Colon (tissue), 2 donors: ENCODE measurements around the gene STK11.
"Not testable (repeated sequence)": the region's sequence is repeated elsewhere in the genome, so short reads cannot be mapped to it uniquely, and the experiment has no call there.

Experiments used
- FAIRE-seq: peaks from 2 replicates; lab custom pipeline; 2012; peaks lifted over from hg19 to GRCh38; lab: Jason Lieb, UNC
- donor health status: control.
- donor health status: control.

Gene STK11

GRCh38 chr19:1238369-1239303 lies 33.1 kb downstream of the STK11 start:
- FAIRE-seq = no peak

- FAIRE-seq = no peak
Measured at GRCh38 chr19:1239420-1239795, 33.8 kb downstream of the STK11 start.

- FAIRE-seq = no peak
Measured at GRCh38 chr19:1239796-1240737, 34.5 kb downstream of the STK11 start.

GRCh38 chr19:1240925-1241324 lies 35.3 kb downstream of the STK11 start:
- FAIRE-seq = no peak

GRCh38 chr19:1241417-1242095 lies 36.0 kb downstream of the STK11 start, which contains the start of gene ATP5F1D:
Gene ATP5F1D, plus strand, starts transcription at chr19:1241751. Its CDS starts 100 bp downstream, at chr19:1241851.
- FAIRE-seq = no peak

GRCh38 chr19:1243768-1244692 lies 38.5 kb downstream of the STK11 start:
- FAIRE-seq = no peak

GRCh38 chr19:1244693-1245451 lies 39.3 kb downstream of the STK11 start:
- FAIRE-seq = no peak

- no peak for FAIRE-seq
Measured at GRCh38 chr19:1245494-1246264, 40.1 kb downstream of the STK11 start.

- FAIRE-seq = not testable (repeated sequence)
Measured at GRCh38 chr19:1246265-1247087, 40.9 kb downstream of the STK11 start.

GRCh38 chr19:1247748-1248138 lies 42.2 kb downstream of the STK11 start:
- no peak for FAIRE-seq

- FAIRE-seq = no peak
Measured at GRCh38 chr19:1248139-1248785, 42.7 kb downstream of the STK11 start, which contains the start of gene MIDN. Gene MIDN, plus strand, starts transcription at chr19:1248583. Its CDS starts 1,714 bp downstream, at chr19:1250297.

- FAIRE-seq = no peak
Measured at GRCh38 chr19:1248786-1249297, 43.3 kb downstream of the STK11 start.

GRCh38 chr19:1249298-1249989 lies 43.9 kb downstream of the STK11 start:
- no peak for FAIRE-seq

- FAIRE-seq = no peak
Measured at GRCh38 chr19:1249990-1250436, 44.4 kb downstream of the STK11 start.

- no peak for FAIRE-seq
Measured at GRCh38 chr19:1250437-1251260, 45.1 kb downstream of the STK11 start.
